ENCODE measurements around the gene PKP4. TPM values are rescaled to one million over a fixed set of nuclear protein-coding genes. Genes with fewer than 3 reads are reported as not detected.

The PKP4 gene
- total RNA-seq, 1 experiment from 2014 or later, result 52.0 TPM

GRCh38 chr2:158661231-158661630 lies 204.5 kb downstream of the PKP4 start:
- no CpG with 5 or more reads among the region's 14 CpGs for WGBS (ENCODE audit: extremely low coverage, insufficient read length, low lambda C conversion rate)
- Histone ChIP-seq H2AFZ (ENCODE audit: low read length) (no peak overlapping the region), H3K23me2 (ENCODE audit: insufficient read length, low read depth, low read length, poor library complexity, severe bottlenecking) (no peaks in the 10 kb centered on the region), H2BK15ac (ENCODE audit: low read depth, low read length) (no peak overlapping the region), H3K23ac (ENCODE audit: insufficient read length, low read depth, low read length) (no peak overlapping the region), H4K5ac (ENCODE audit: insufficient read length, low read depth, low read length) (no peak overlapping the region), H3K27ac (ENCODE audit: insufficient read length, low read depth, low read length) (no peak overlapping the region), H3K18ac (ENCODE audit: insufficient read length, low read depth, low read length) (no peak overlapping the region), H4K8ac (replicated peaks; ENCODE audit: insufficient read length, low read depth, low read length) (no peak overlapping the region), H3K9me3 (ENCODE audit: control insufficient read depth, low read depth, low read length) (no peaks in the 10 kb centered on the region), H3K14ac (ENCODE audit: insufficient read depth, low read length) (no peak overlapping the region), H3T11ph (ENCODE audit: low read length) (no peak overlapping the region), H3K27me3 (ENCODE audit: insufficient read depth, low read length) (no peaks in the 10 kb centered on the region), H4K20me1 (ENCODE audit: control insufficient read depth, insufficient read depth, insufficient read length) (no peaks in the 10 kb centered on the region), H2AK5ac (ENCODE audit: insufficient read length, low read length) (no peak overlapping the region), H3K79me1 (ENCODE audit: insufficient read depth, low read depth, low read length, poor library complexity, severe bottlenecking) (no peaks in the 10 kb centered on the region), H3K4me2 (ENCODE audit: insufficient read depth, insufficient read length, low read length) (no peak overlapping the region), H2BK20ac (ENCODE audit: low read depth, low read length, poor library complexity, severe bottlenecking) (no peak overlapping the region), H3K9ac (ENCODE audit: extremely low read depth, insufficient read length, low read length) (no peak overlapping the region), H2BK12ac (ENCODE audit: insufficient read length, low read depth, low read length) (no peak overlapping the region), H3K4ac (ENCODE audit: low read depth, low read length) (no peak overlapping the region), H2BK120ac (ENCODE audit: low read depth, low read length, poor library complexity, severe bottlenecking) (no peak overlapping the region), H3K56ac (ENCODE audit: insufficient read length, low read depth, low read length) (no peak overlapping the region), H4K91ac (ENCODE audit: insufficient read length, low read depth, low read length) (no peak overlapping the region), H2BK5ac (ENCODE audit: insufficient read length, low read length) (no peak overlapping the region), H3K4me1 (ENCODE audit: insufficient read depth, low read length) (no peaks in the 10 kb centered on the region), H3K79me2 (ENCODE audit: insufficient read depth, low read length) (no peaks in the 10 kb centered on the region)
- TF ChIP-seq, protein P1, sequence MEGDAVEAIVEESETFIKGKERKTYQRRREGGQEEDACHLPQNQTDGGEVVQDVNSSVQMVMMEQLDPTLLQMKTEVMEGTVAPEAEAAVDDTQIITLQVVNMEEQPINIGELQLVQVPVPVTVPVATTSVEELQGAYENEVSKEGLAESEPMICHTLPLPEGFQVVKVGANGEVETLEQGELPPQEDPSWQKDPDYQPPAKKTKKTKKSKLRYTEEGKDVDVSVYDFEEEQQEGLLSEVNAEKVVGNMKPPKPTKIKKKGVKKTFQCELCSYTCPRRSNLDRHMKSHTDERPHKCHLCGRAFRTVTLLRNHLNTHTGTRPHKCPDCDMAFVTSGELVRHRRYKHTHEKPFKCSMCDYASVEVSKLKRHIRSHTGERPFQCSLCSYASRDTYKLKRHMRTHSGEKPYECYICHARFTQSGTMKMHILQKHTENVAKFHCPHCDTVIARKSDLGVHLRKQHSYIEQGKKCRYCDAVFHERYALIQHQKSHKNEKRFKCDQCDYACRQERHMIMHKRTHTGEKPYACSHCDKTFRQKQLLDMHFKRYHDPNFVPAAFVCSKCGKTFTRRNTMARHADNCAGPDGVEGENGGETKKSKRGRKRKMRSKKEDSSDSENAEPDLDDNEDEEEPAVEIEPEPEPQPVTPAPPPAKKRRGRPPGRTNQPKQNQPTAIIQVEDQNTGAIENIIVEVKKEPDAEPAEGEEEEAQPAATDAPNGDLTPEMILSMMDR (conservative IDR thresholded peaks at IDR 0.05), result no peak
- no peaks in the 10 kb centered on the region; a peak in 1 of 5 replicates for H3K9me3 Mint-ChIP-seq
- H3K36me3 Mint-ChIP-seq (ENCODE audit: insufficient read depth in 1 of 3, low read depth in 3 of 3), result peaks cover 8 to 24% (median 14%) of the 10 kb centered on the region in 3 experiments; a peak in 6 of 7 replicates
- H3K4me3 Mint-ChIP-seq, result no peak overlapping the region
- DNase-seq, result no peak
- H3K27me3 Mint-ChIP-seq (ENCODE audit: low read depth), result no peaks in the 10 kb centered on the region
- no peaks in the 10 kb centered on the region for H3K4me1 Mint-ChIP-seq
- H3K27ac Mint-ChIP-seq, result peak overlapping the region in 1 of 3 experiments; percentile 36; a peak in 1 of 7 replicates
